ENCODE results near the gene HORMAD2. TPM values are rescaled to one million over a fixed set of nuclear protein-coding genes. Genes with fewer than 3 reads are reported as not detected.

HORMAD2 gene
- total RNA-seq (2014; rRNA removed; shearing (Covaris generic)), result not detected in 2 replicates

GRCh38 chr22:30079952-30080533, at the start of gene HORMAD2:
Gene HORMAD2 (plus strand): TSS chr22:30080464. CDS start chr22:30093953, 13,489 bp downstream.
- peak; percentile 91 for DNase-seq
- Histone ChIP-seq H3K27me3 (ENCODE audit: control insufficient read depth, insufficient read depth, low read length) (peaks cover 4% of the 10 kb centered on the region; the same call in 1 of the 2 replicates), H3K36me3 (replicated peaks; ENCODE audit: control insufficient read depth, insufficient read depth, low read length) (no peaks in the 10 kb centered on the region), H3K4me3 (ENCODE audit: insufficient read depth, low read depth, low read length) (peak within 1 kb of the TSS; percentile 45)

- DNase-seq, result no peak
- Histone ChIP-seq H3K27me3 (ENCODE audit: control insufficient read depth, insufficient read depth, low read length) (no peaks in the 10 kb centered on the region), H3K36me3 (replicated peaks; ENCODE audit: control insufficient read depth, insufficient read depth, low read length) (peaks cover under 1% of the 10 kb centered on the region), H3K4me3 (ENCODE audit: insufficient read depth, low read depth, low read length) (no peak overlapping the region)
Measured at GRCh38 chr22:30031328-30031727, 48.9 kb upstream of the HORMAD2 start.

- H3K36me3 ChIP-seq (replicated peaks; ENCODE audit: control insufficient read depth, insufficient read depth, low read length), result no peaks in the 10 kb centered on the region
- no peak for DNase-seq
- H3K27me3 ChIP-seq (ENCODE audit: control insufficient read depth, insufficient read depth, low read length), result no peaks in the 10 kb centered on the region
- H3K4me3 ChIP-seq (ENCODE audit: insufficient read depth, low read depth, low read length), result no peak overlapping the region
Measured at GRCh38 chr22:30031764-30032455, 48.4 kb upstream of the HORMAD2 start.

GRCh38 chr22:30033137-30033536, 47.1 kb upstream of the HORMAD2 start:
- Histone ChIP-seq H3K36me3 (replicated peaks; ENCODE audit: control insufficient read depth, insufficient read depth, low read length) (no peaks in the 10 kb centered on the region), H3K4me3 (ENCODE audit: insufficient read depth, low read depth, low read length) (no peak overlapping the region), H3K27me3 (ENCODE audit: control insufficient read depth, insufficient read depth, low read length) (no peaks in the 10 kb centered on the region)
- DNase-seq, result no peak

- Histone ChIP-seq H3K4me3 (ENCODE audit: insufficient read depth, low read depth, low read length) (no peak overlapping the region), H3K36me3 (replicated peaks; ENCODE audit: control insufficient read depth, insufficient read depth, low read length) (no peaks in the 10 kb centered on the region), H3K27me3 (ENCODE audit: control insufficient read depth, insufficient read depth, low read length) (no peaks in the 10 kb centered on the region)
- no peak for DNase-seq
Measured at GRCh38 chr22:30033901-30034300, 46.4 kb upstream of the HORMAD2 start.

- H3K36me3 ChIP-seq (replicated peaks; ENCODE audit: control insufficient read depth, insufficient read depth, low read length), result no peaks in the 10 kb centered on the region
- no peak for DNase-seq
- H3K4me3 ChIP-seq (ENCODE audit: insufficient read depth, low read depth, low read length), result no peak overlapping the region
- H3K27me3 ChIP-seq (ENCODE audit: control insufficient read depth, insufficient read depth, low read length), result no peaks in the 10 kb centered on the region
Measured at GRCh38 chr22:30036656-30037055, 43.6 kb upstream of the HORMAD2 start.

GRCh38 chr22:30038219-30038618, 42.0 kb upstream of the HORMAD2 start:
- Histone ChIP-seq H3K36me3 (replicated peaks; ENCODE audit: control insufficient read depth, insufficient read depth, low read length) (no peaks in the 10 kb centered on the region), H3K27me3 (ENCODE audit: control insufficient read depth, insufficient read depth, low read length) (no peaks in the 10 kb centered on the region), H3K4me3 (ENCODE audit: insufficient read depth, low read depth, low read length) (no peak overlapping the region)
- no peak for DNase-seq

- no peak for DNase-seq
- Histone ChIP-seq H3K4me3 (ENCODE audit: insufficient read depth, low read depth, low read length) (no peak overlapping the region), H3K36me3 (replicated peaks; ENCODE audit: control insufficient read depth, insufficient read depth, low read length) (no peaks in the 10 kb centered on the region), H3K27me3 (ENCODE audit: control insufficient read depth, insufficient read depth, low read length) (no peaks in the 10 kb centered on the region)
Measured at GRCh38 chr22:30040499-30041260, 39.6 kb upstream of the HORMAD2 start.

- no peak overlapping the region for H3K4me3 ChIP-seq (ENCODE audit: insufficient read depth, low read depth, low read length)
- DNase-seq, result no peak
- H3K36me3 ChIP-seq (replicated peaks; ENCODE audit: control insufficient read depth, insufficient read depth, low read length), result no peaks in the 10 kb centered on the region
- H3K27me3 ChIP-seq (ENCODE audit: control insufficient read depth, insufficient read depth, low read length), result no peaks in the 10 kb centered on the region
Measured at GRCh38 chr22:30041475-30041874, 38.8 kb upstream of the HORMAD2 start.

GRCh38 chr22:30041881-30042280, 38.4 kb upstream of the HORMAD2 start:
- Histone ChIP-seq H3K27me3 (ENCODE audit: control insufficient read depth, insufficient read depth, low read length) (no peaks in the 10 kb centered on the region), H3K4me3 (ENCODE audit: insufficient read depth, low read depth, low read length) (no peak overlapping the region), H3K36me3 (replicated peaks; ENCODE audit: control insufficient read depth, insufficient read depth, low read length) (no peaks in the 10 kb centered on the region)
- no peak for DNase-seq

- Histone ChIP-seq H3K4me3 (ENCODE audit: insufficient read depth, low read depth, low read length) (no peak overlapping the region), H3K27me3 (ENCODE audit: control insufficient read depth, insufficient read depth, low read length) (no peaks in the 10 kb centered on the region), H3K36me3 (replicated peaks; ENCODE audit: control insufficient read depth, insufficient read depth, low read length) (no peaks in the 10 kb centered on the region)
- DNase-seq, result no peak
Measured at GRCh38 chr22:30043161-30043560, 37.1 kb upstream of the HORMAD2 start.

GRCh38 chr22:30044369-30044768, 35.9 kb upstream of the HORMAD2 start:
- H3K4me3 ChIP-seq (ENCODE audit: insufficient read depth, low read depth, low read length), result no peak overlapping the region
- DNase-seq, result no peak
- no peaks in the 10 kb centered on the region for H3K36me3 ChIP-seq (replicated peaks; ENCODE audit: control insufficient read depth, insufficient read depth, low read length)

GRCh38 chr22:30044881-30045493, 35.3 kb upstream of the HORMAD2 start:
- Histone ChIP-seq H3K4me3 (ENCODE audit: insufficient read depth, low read depth, low read length) (no peak overlapping the region), H3K36me3 (replicated peaks; ENCODE audit: control insufficient read depth, insufficient read depth, low read length) (no peaks in the 10 kb centered on the region), H3K27me3 (ENCODE audit: control insufficient read depth, insufficient read depth, low read length) (no peaks in the 10 kb centered on the region)
- DNase-seq, result no peak

More at GRCh38 chr22:30044369-30044768, 35.9 kb upstream of the HORMAD2 start:
- H3K27me3 ChIP-seq (ENCODE audit: control insufficient read depth, insufficient read depth, low read length), result no peaks in the 10 kb centered on the region

- no peak for DNase-seq
- H3K36me3 ChIP-seq (replicated peaks; ENCODE audit: control insufficient read depth, insufficient read depth, low read length), result no peaks in the 10 kb centered on the region
Measured at GRCh38 chr22:30045494-30045887, 34.8 kb upstream of the HORMAD2 start.

More at GRCh38 chr22:30045494-30045887, 34.8 kb upstream of the HORMAD2 start:
- Histone ChIP-seq H3K4me3 (ENCODE audit: insufficient read depth, low read depth, low read length) (no peak overlapping the region), H3K27me3 (ENCODE audit: control insufficient read depth, insufficient read depth, low read length) (no peaks in the 10 kb centered on the region)
